GM18519 (cell line): ENCODE results near the gene GFI1.
"Not testable (repeated sequence)": the region's sequence is repeated elsewhere in the genome, so short reads cannot be mapped to it uniquely, and the experiment has no call there.

ENCODE experiments used
- ATAC-seq: cut with Tn5 transposase; IDR thresholded peaks from one replicate; pipeline ENCODE4 v1.9.1; 2021; ENCODE audit warnings: mild to moderate bottlenecking, moderate library complexity; ENCODE audit not compliant: unreplicated experiment, low FRiP score

The GFI1 gene

GRCh38 chr1:92466683-92467352 is 19.9 kb downstream of the GFI1 start:
- no peak for ATAC-seq

GRCh38 chr1:92465256-92465647 is 21.5 kb downstream of the GFI1 start:
- no peak for ATAC-seq

GRCh38 chr1:92464588-92465255 is 22.0 kb downstream of the GFI1 start:
- no peak for ATAC-seq

GRCh38 chr1:92461364-92462097 is 25.2 kb downstream of the GFI1 start:
- ATAC-seq, result peak; percentile 62

- ATAC-seq, result no peak
These were observed 26.8 kb downstream of the GFI1 start for GRCh38 chr1:92459871-92460320.

GRCh38 chr1:92458146-92458545 is 28.6 kb downstream of the GFI1 start:
- ATAC-seq, result no peak

- ATAC-seq, result no peak
These were observed 38.7 kb downstream of the GFI1 start for GRCh38 chr1:92447976-92448375.

- ATAC-seq, result no peak
These were observed 39.6 kb downstream of the GFI1 start for GRCh38 chr1:92447033-92447681.

GRCh38 chr1:92446546-92446945 is 40.2 kb downstream of the GFI1 start:
- no peak for ATAC-seq

- no peak for ATAC-seq
These were observed 40.9 kb downstream of the GFI1 start for GRCh38 chr1:92445865-92446264.

GRCh38 chr1:92444351-92444750 is 42.4 kb downstream of the GFI1 start:
- ATAC-seq, result no peak

GRCh38 chr1:92443893-92444292 is 42.8 kb downstream of the GFI1 start:
- no peak for ATAC-seq

GRCh38 chr1:92442351-92442750 is 44.4 kb downstream of the GFI1 start:
- no peak for ATAC-seq

- no peak for ATAC-seq
These were observed 44.9 kb downstream of the GFI1 start for GRCh38 chr1:92441697-92442342.

GRCh38 chr1:92441316-92441696 is 45.4 kb downstream of the GFI1 start:
- ATAC-seq, result no peak

- ATAC-seq, result no peak
These were observed 47.4 kb downstream of the GFI1 start for GRCh38 chr1:92439291-92439690.

- not testable (repeated sequence) for ATAC-seq
These were observed 52.2 kb downstream of the GFI1 start for GRCh38 chr1:92434572-92434971.

GRCh38 chr1:92430030-92430429 is 56.7 kb downstream of the GFI1 start:
- no peak for ATAC-seq

- no peak for ATAC-seq
These were observed 61.1 kb downstream of the GFI1 start for GRCh38 chr1:92425617-92426016.
